HepG2 (cell line): ENCODE results near the gene SNAPIN. TPM values are rescaled to one million over a fixed set of nuclear protein-coding genes. Genes with fewer than 3 reads are reported as not detected.

Experiments
- BCL6 ChIP-seq: IDR thresholded peaks from 2 replicates; pipeline ENCODE4 v1.6.1; 2016; ENCODE audit warnings: missing genetic modification reagents, missing compliant biosample characterization
- FOXM1 ChIP-seq: sonication (generic); formaldehyde crosslinking; IDR thresholded peaks from 2 replicates; pipeline ENCODE4 v1.5.0; 2020; ENCODE audit warnings: missing genetic modification reagents
- KAT7 ChIP-seq: IDR thresholded peaks from 2 replicates; pipeline ENCODE4 v1.6.1; 2018; ENCODE audit warnings: borderline replicate concordance, missing compliant biosample characterization
- MIER3 ChIP-seq: IDR thresholded peaks from 2 replicates; pipeline ENCODE4 v1.6.1; 2016; ENCODE audit warnings: missing compliant biosample characterization, borderline replicate concordance
- NCOA2 ChIP-seq: sonication (generic); formaldehyde crosslinking; IDR thresholded peaks from 2 replicates; pipeline ENCODE4 v1.8.0; 2022; ENCODE audit warnings: inconsistent platforms
- NFIB ChIP-seq: sonication (generic); formaldehyde crosslinking; IDR thresholded peaks from 2 replicates; pipeline ENCODE4 v1.9.0; 2021; ENCODE audit warnings: missing genetic modification reagents, mild to moderate bottlenecking, borderline replicate concordance
- NFYB ChIP-seq: sonication (generic); formaldehyde crosslinking; IDR thresholded peaks from 2 replicates; pipeline ENCODE4 v1.4.0; 2020; ENCODE audit warnings: missing genetic modification reagents
- NR2F2 ChIP-seq: IDR thresholded peaks from 2 replicates; pipeline ENCODE4 v1.6.1; 2012; ENCODE audit warnings: low read depth, inconsistent platforms, borderline replicate concordance
- NR3C1 ChIP-seq: sonication (generic); formaldehyde crosslinking; IDR thresholded peaks from 2 replicates; pipeline ENCODE4 v1.4.0; 2020; ENCODE audit warnings: missing genetic modification reagents
- PITX1 ChIP-seq: sonication (generic); formaldehyde crosslinking; IDR thresholded peaks from 2 replicates; pipeline ENCODE4 v1.5.1; 2020; ENCODE audit warnings: mild to moderate bottlenecking, missing genetic modification reagents
- SOX13 ChIP-seq, 3 experiments: fragments of 450-650 bp in 1 of 3; sonication (generic) in 1 of 3; formaldehyde crosslinking in 1 of 3; IDR thresholded peaks in 2 of 3; conservative IDR thresholded peaks in 1 of 3; 2 replicates each; pipeline versions ENCODE4 v1.5.0 to v1.6.1; 2016 to 2020; ENCODE audit warnings: antibody characterized with exemption in 1 of 3, mild to moderate bottlenecking in 1 of 3, missing compliant biosample characterization in 1 of 3, missing genetic modification reagents in 1 of 3, moderate library complexity in 1 of 3
- TCF12 ChIP-seq, 2 experiments: fragments of 450-650 bp in 1 of 2; sonication (generic) in 1 of 2; formaldehyde crosslinking in 1 of 2; IDR thresholded peaks; 2 replicates each; pipeline versions ENCODE4 v1.6.1 to v1.8.0; 2017 to 2022; ENCODE audit warnings: antibody characterized with exemption in 1 of 2, mild to moderate bottlenecking in 1 of 2, missing genetic modification reagents in 1 of 2, moderate library complexity in 1 of 2
- XBP1 ChIP-seq: sonication (generic); formaldehyde crosslinking; IDR thresholded peaks from 2 replicates; pipeline ENCODE4 v1.5.0; 2020; ENCODE audit warnings: missing genetic modification reagents
- ZBTB34 ChIP-seq: sonication (generic); formaldehyde crosslinking; IDR thresholded peaks from 2 replicates; pipeline ENCODE4 v1.8.0; 2022; ENCODE audit warnings: mild to moderate bottlenecking, missing genetic modification reagents
- ZNF564 ChIP-seq: sonication (generic); formaldehyde crosslinking; IDR thresholded peaks from 2 replicates; pipeline ENCODE4 v1.8.1; 2023; ENCODE audit warnings: mild to moderate bottlenecking, missing genetic modification reagents
- ZNF780A ChIP-seq: sonication (generic); formaldehyde crosslinking; IDR thresholded peaks from 2 replicates; pipeline ENCODE4 v1.8.0; 2022; ENCODE audit warnings: mild to moderate bottlenecking, missing genetic modification reagents, moderate library complexity
- ZNF788 ChIP-seq: sonication (generic); formaldehyde crosslinking; IDR thresholded peaks from 2 replicates; pipeline ENCODE4 v1.5.0; 2020; ENCODE audit warnings: mild to moderate bottlenecking, missing genetic modification reagents, borderline replicate concordance
- polyA plus RNA-seq, 8 experiments: library from polyadenylated mRNA; depleted of rRNA in 3 of 8; stranded (reverse) in 7 of 8; unstranded in 1 of 8; fragments of >200 nt; fragmentation: Illumina TruSeq in 4 of 8; extraction: Trizol in 4 of 8; gene quantifications; 2 replicates each; pipeline versions ENCODE4 v1.2.1 to v1.2.3, GENCODE V29; 2011 to 2016; ENCODE audit warnings: low read depth in 4 of 8, missing spikeins in 1 of 8, mixed read lengths in 1 of 8; ENCODE audit not compliant: insufficient read depth in 1 of 8
- total RNA-seq, 5 experiments: library from RNA; depleted of rRNA; stranded (reverse); fragments of >200 nt; fragmentation: Illumina TruSeq; extraction: Trizol; gene quantifications; 2 replicates each; pipeline ENCODE4 v1.2.3, GENCODE V29; 2016; ENCODE audit warnings: low read depth in 1 of 5
- TF ChIP-seq, protein P1 (sequence below): sonication (generic); formaldehyde crosslinking; IDR thresholded peaks from 2 replicates; pipeline ENCODE4 v1.8.0; 2022; ENCODE audit warnings: missing genetic modification reagents, low read depth, mild to moderate bottlenecking, borderline replicate concordance
- TF ChIP-seq, protein P2 (sequence below): sonication (generic); formaldehyde crosslinking; IDR thresholded peaks from 2 replicates; pipeline ENCODE4 v1.5.0; 2020; ENCODE audit warnings: missing genetic modification reagents, mild to moderate bottlenecking, borderline replicate concordance
- TF ChIP-seq, protein P3 (sequence below): IDR thresholded peaks from 2 replicates; pipeline ENCODE4 v1.6.1; 2016; ENCODE audit warnings: missing biosample characterization, missing genetic modification reagents, low read depth

SNAPIN gene
- total and polyA plus RNA-seq, 2 of the 13 experiments (the other 11 are each of a cell fraction or from before 2014, with no cell fraction given), result 23.9 to 25.7 TPM

DNA sequence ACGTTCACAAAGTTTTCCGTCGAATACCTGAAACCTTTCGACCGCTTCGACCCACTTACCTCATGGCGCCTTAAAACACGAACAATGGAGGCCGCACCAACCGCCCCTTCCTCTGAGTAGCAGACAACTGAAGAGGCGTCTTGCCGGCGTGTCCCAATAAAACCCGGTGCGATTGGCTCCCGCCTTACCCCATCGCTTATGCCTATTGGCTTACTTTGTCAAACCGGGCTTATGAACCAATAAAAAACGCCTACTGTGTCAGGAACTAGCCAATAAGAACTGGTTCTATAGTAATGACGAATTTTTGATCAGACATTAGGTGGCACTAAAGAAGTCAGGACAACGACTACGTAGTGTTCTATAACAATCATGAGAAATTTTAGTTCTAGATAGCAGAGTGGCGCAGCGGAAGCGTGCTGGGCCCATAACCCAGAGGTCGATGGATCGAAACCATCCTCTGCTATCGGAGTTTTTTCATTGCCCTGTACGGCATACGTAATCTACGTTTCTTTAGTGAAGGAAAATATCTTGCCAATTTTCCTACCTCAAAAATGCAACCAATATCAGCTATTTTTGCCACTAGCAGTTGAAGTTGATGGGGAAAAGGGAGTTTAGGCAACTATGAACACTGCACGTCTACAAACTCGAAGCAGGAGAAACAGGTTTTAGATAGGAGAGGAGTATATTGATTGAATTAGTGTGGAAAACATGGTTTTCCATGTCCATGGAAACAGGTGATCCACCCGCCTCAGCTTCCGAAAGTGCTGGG lies 12.5 kb downstream of the SNAPIN start, which contains the start of gene ILF2 (continued):
- TF ChIP-seq ZBTB34 (CRISPR knock-in tag) (no peak), PITX1 (CRISPR knock-in tag) (peak; percentile 60; the same call in 1 of the 2 replicates), ZNF564 (CRISPR knock-in tag) (0 out of 2 replicates have a peak, but pooled peaks have one; percentile 57), KAT7 (CRISPR knock-in tag) (no peak), NR2F2 (no peak; the same call in 1 of the 2 replicates), NFIB (no peak), ZNF780A (no peak), TCF12 (IDR thresholded peaks at IDR 0.05) (no peak), TCF12 (CRISPR knock-in tag; IDR thresholded peaks at IDR 0.05) (no peak), XBP1 (no peak), FOXM1 (CRISPR knock-in tag) (no peak; the same call in 1 of the 2 replicates), NFYB (CRISPR knock-in tag) (peak; percentile 96), BCL6 (CRISPR knock-in tag) (peak; percentile 47; the same call in 1 of the 2 replicates), NCOA2 (CRISPR knock-in tag) (peak; percentile 21; the same call in 1 of the 2 replicates), SOX13 (IDR thresholded peaks at IDR 0.05) (0 out of 2 replicates have a peak, but pooled peaks have one; percentile 21), SOX13 (CRISPR knock-in tag; conservative IDR thresholded peaks at IDR 0.05 in 1 of 2, IDR thresholded peaks at IDR 0.05 in 1 of 2) (peak in 1 of 2 experiments; percentile 3; a peak in 1 of 4 replicates), NR3C1 (CRISPR knock-in tag) (no peak), MIER3 (CRISPR knock-in tag) (no peak; the same call in 1 of the 2 replicates), ZNF788 (peak; percentile 44; the same call in 1 of the 2 replicates)
- TF ChIP-seq, protein P1, sequence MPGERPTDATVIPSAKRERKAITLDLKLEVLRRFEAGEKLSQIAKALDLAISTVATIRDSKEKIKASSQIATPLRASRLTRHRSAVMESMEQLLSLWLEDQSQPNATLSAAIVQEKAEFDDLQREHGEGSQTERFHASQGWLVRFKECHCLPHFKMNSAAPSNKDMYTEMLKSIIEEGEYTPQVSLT, result no peak
- TF ChIP-seq, protein P2, sequence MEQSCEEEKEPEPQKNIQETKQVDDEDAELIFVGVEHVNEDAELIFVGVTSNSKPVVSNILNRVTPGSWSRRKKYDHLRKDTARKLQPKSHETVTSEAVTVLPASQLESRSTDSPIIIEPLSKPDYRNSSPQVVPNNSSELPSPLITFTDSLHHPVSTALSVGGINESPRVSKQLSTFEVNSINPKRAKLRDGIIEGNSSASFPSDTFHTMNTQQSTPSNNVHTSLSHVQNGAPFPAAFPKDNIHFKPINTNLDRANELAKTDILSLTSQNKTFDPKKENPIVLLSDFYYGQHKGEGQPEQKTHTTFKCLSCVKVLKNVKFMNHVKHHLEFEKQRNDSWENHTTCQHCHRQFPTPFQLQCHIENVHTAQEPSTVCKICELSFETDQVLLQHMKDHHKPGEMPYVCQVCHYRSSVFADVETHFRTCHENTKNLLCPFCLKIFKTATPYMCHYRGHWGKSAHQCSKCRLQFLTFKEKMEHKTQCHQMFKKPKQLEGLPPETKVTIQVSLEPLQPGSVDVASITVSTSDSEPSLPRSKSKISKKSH (CRISPR knock-in tag), result no peak
- TF ChIP-seq, protein P3, sequence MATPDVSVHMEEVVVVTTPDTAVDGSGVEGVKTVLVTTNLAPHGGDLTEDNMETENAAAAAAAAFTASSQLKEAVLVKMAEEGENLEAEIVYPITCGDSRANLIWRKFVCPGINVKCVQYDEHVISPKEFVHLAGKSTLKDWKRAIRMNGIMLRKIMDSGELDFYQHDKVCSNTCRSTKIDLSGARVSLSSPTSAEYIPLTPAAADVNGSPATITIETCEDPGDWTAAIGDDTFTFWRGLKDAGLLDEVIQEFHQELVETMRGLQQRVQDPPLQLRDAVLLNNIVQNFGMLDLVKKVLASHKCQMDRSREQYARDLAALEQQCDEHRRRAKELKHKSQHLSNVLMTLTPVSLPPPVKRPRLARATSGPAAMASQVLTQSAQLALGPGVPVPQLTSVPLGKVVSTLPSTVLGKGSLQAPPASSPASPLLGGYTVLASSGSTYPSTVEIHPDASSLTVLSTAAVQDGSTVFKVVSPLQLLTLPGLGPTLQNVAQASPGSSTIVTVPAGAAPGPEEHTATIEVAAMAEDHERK, result 0 out of 2 replicates have a peak, but pooled peaks have one; percentile 20
